ENCODE measurements around the gene CDK17.

DNA sequence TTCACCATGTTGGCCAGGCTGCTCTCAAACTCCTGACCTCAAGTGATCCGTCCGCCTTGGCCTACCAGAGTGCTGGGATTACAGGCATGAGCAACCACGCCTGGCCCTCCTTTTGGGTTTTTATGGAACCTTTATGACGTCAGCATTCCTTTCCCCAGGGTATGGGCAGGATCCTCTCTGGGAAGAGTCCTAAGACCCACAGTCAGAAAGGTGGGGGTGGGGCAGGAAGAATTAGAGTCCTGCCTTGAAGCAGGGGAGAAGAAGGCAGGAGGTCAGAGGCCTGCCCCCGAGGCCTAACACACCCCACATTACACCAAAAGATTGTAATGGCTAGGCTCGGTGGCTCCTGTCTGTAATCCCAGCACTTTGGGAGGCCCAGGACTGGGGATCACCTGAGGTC is 30.8 kb upstream of the CDK17 start:
- TF ChIP-seq, protein P1, sequence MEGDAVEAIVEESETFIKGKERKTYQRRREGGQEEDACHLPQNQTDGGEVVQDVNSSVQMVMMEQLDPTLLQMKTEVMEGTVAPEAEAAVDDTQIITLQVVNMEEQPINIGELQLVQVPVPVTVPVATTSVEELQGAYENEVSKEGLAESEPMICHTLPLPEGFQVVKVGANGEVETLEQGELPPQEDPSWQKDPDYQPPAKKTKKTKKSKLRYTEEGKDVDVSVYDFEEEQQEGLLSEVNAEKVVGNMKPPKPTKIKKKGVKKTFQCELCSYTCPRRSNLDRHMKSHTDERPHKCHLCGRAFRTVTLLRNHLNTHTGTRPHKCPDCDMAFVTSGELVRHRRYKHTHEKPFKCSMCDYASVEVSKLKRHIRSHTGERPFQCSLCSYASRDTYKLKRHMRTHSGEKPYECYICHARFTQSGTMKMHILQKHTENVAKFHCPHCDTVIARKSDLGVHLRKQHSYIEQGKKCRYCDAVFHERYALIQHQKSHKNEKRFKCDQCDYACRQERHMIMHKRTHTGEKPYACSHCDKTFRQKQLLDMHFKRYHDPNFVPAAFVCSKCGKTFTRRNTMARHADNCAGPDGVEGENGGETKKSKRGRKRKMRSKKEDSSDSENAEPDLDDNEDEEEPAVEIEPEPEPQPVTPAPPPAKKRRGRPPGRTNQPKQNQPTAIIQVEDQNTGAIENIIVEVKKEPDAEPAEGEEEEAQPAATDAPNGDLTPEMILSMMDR (IDR thresholded peaks at IDR 0.05 in 8 of 11, conservative IDR thresholded peaks at IDR 0.05 in 3 of 11): no peak
- no peak for TF ChIP-seq POLR2AphosphoS5 (IDR thresholded peaks at IDR 0.05)
